Measurements from ENCODE around the gene LHFPL4.
"Not testable (repeated sequence)": the region's sequence is repeated elsewhere in the genome, so short reads cannot be mapped to it uniquely, and the experiment has no call there.

The LHFPL4 gene

GRCh38 chr3:9498781-9499180 is 54.8 kb downstream of the LHFPL4 start:
- H3K4me3 ChIP-seq (ENCODE audit: low read depth, low read length), result no peak overlapping the region
- TF ChIP-seq CTCF (IDR thresholded peaks at IDR 0.05; ENCODE audit: control insufficient read depth, extremely low read depth, insufficient read depth), result no peak

DNA sequence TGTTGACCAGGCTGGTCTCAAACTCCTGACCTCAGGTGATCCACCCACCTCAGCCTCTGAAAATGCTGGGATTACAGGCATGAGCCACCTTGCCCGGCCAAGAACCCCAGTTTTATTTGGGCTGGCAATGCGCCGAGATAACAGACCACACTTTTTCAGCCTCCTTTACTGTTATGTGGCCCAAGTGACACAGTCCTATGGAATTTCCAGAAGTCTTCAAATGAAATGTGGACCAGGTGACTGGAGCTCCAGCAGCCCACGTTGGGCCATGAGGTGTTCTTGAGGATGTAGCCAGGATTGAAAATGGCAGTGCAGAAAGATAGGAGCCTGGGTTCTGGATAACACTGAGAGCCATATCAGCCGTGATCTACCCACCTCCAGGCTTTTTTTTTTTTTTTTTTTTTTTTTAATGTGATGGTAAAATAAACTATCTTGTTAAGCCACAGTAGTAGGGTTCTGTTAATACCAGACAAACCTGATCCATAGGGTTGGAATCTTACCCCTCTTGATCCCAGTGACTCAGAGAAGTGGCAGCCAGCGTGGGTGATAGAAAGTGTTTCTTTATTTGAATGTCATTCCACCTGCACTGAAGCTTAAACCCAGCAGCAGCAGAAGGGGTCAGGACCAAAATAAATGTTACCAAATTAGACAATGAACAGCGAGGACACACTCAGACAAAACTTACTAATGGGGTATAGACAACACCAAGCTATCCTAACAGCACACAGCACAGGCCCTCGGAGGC is 55.6 kb downstream of the LHFPL4 start:
- no peak overlapping the region for H3K4me3 ChIP-seq (ENCODE audit: low read depth, low read length)
- no peak for TF ChIP-seq CTCF (IDR thresholded peaks at IDR 0.05; ENCODE audit: control insufficient read depth, extremely low read depth, insufficient read depth)
- no peak for DNase-seq (ENCODE audit: low read depth)

More at GRCh38 chr3:9498781-9499180, 54.8 kb downstream of the LHFPL4 start:
- no peak for DNase-seq (ENCODE audit: low read depth)

- no peak for TF ChIP-seq CTCF (IDR thresholded peaks at IDR 0.05; ENCODE audit: control insufficient read depth, extremely low read depth, insufficient read depth)
- no peak for DNase-seq (ENCODE audit: low read depth)
- no peak overlapping the region for H3K4me3 ChIP-seq (ENCODE audit: low read depth, low read length)
Measured at GRCh38 chr3:9496893-9497292, 56.7 kb downstream of the LHFPL4 start.

DNA sequence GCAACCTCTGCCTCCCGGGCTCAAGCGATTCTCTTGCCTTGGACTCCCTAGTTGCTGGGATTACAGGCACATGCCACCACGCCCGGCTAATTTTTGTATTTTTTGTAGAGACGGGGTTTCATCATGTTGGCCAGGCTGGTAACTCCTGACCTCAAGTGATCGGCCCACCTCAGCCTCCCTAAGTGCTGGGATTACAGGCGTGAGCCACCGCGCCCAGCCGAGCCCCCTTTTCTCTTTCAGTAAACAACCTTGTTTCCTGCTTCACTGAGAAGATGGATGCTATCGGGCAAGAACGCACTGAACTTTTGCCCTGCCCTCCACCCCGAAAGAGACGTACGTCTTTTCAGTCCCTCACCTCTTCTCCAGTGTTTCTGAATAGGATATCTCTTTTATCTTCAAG is 59.6 kb downstream of the LHFPL4 start:
- DNase-seq (ENCODE audit: low read depth); H3K4me3 ChIP-seq (ENCODE audit: low read depth, low read length): not testable (repeated sequence)

DNA sequence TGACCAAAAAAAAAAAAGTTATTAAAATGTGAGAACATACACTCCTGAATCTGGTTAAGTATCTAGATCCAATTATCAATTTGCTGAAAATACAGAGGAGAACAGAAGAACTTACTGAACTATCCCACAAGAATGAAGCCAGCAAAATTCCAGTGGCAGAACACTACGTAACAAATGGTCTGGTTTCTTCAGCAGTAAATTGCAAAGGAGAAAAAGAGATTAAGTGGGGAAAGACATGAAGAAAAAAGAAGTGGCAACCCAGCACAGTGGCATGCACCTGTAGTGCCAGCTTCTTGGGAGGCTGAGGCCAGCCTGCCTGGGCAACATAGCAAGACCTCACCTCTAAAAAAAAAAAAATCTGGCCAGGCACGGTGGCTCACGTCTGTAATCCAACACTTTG is 62.1 kb downstream of the LHFPL4 start:
- no peak for TF ChIP-seq CTCF (IDR thresholded peaks at IDR 0.05; ENCODE audit: control insufficient read depth, extremely low read depth, insufficient read depth)
- no peak overlapping the region for H3K4me3 ChIP-seq (ENCODE audit: low read depth, low read length)
- no peak for DNase-seq (ENCODE audit: low read depth)

GRCh38 chr3:9485248-9485647 is 68.4 kb downstream of the LHFPL4 start:
- TF ChIP-seq CTCF (IDR thresholded peaks at IDR 0.05; ENCODE audit: control insufficient read depth, extremely low read depth, insufficient read depth), result no peak
- no peak for DNase-seq (ENCODE audit: low read depth)
- no peak overlapping the region for H3K4me3 ChIP-seq (ENCODE audit: low read depth, low read length)

DNA sequence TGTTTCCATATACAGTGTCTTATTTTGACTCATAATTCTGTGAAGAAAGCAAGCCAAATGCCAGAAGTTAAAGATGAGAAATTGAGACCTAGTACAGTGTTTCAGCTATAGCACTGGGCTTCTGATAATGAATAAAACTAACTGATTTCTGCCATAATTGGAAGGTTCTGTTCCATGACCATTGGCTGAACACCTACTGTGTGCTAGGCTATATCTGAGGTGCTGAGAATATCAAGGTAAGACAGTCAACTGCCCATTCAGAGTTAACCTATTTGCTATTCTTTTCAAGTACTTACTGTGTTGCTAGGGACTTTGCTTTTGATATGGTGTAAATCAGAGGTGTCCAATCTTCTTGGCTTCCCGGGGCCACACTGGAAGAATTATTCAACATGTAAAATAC is 73.4 kb downstream of the LHFPL4 start:
- DNase-seq (ENCODE audit: low read depth), result no peak
- H3K4me3 ChIP-seq (ENCODE audit: low read depth, low read length), result no peak overlapping the region
- no peak for TF ChIP-seq CTCF (IDR thresholded peaks at IDR 0.05; ENCODE audit: control insufficient read depth, extremely low read depth, insufficient read depth)
